Measurements from ENCODE around the gene SLC49A3. TPM values are rescaled to one million over a fixed set of nuclear protein-coding genes. Genes with fewer than 3 reads are reported as not detected.
"Not testable (repeated sequence)": the region's sequence is repeated elsewhere in the genome, so short reads cannot be mapped to it uniquely, and the experiment has no call there.

SLC49A3 gene
- total RNA-seq, 1 experiment from 2014 or later, result 2.0 TPM

DNA sequence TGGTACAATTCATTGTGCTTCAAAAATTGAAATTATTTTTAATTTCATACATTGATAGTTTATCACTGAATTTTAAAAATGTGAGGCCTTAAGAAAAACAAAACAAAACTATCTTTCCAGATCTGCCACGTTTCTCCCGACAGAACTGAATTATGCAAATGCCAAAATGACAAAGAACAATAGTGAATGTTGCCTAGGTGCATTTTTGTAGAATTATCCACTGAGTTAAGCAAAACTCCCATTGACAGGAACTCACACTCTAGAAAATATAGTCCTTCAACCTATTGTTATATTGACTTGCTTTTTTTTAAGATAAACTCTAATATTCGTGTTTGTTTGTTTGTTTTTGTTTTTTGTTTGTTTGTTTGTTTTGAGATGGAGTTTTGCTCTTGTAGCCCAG is 23.1 kb upstream of the SLC49A3 start:
- Histone ChIP-seq H3K27me3 (ENCODE audit: control insufficient read depth, insufficient read depth, low read length) (no peaks in the 10 kb centered on the region), H3K36me3 (replicated peaks; ENCODE audit: control insufficient read depth, insufficient read depth, low read length) (no peaks in the 10 kb centered on the region; the same call in 1 of the 2 replicates), H3K4me3 (ENCODE audit: insufficient read depth, low read depth, low read length) (no peak overlapping the region)
- no peak for DNase-seq

DNA sequence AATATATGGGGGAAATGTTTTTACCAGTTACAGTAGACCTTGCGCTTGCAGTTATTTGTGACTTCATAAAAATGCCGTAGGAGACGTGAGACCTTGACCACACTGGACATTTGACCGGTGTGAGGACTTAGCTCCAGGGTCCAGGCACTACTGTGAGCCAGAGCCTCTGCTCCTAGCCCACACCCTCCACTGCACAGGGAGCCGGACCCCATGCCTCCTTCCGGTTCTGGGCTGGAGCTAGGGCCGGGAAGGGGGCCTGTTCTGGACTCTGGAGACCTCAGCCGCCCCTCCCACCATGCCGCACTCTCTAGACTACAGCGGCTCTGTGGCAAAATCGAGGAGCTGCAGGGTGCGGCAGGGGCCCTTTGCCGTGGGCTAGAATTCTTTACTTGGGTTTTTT is 22.0 kb upstream of the SLC49A3 start:
- Histone ChIP-seq H3K4me3 (ENCODE audit: insufficient read depth, low read depth, low read length) (no peak overlapping the region), H3K36me3 (replicated peaks; ENCODE audit: control insufficient read depth, insufficient read depth, low read length) (no peaks in the 10 kb centered on the region; the same call in 1 of the 2 replicates), H3K27me3 (ENCODE audit: control insufficient read depth, insufficient read depth, low read length) (no peaks in the 10 kb centered on the region)
- no peak for DNase-seq

DNA sequence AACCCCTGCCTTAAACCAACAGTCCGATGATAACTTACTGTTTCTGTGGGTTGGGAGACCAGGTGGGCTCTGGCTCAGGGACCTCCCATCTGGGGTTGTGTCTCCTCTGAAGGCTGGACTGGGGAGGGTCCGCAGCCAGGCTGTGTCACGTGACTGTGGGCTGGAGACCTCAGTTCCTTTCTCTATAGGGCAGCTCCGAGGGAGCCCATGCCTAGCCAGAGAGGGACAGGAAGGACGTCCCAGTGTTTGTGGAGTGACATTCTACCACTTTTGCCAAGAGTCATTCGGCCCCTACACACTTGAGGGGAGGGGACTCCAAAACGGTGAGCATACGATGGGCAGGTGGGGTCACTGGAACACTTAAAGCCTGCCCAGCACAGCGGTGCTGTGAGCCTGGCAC is 21.2 kb upstream of the SLC49A3 start:
- Histone ChIP-seq H3K27me3 (ENCODE audit: control insufficient read depth, insufficient read depth, low read length) (no peaks in the 10 kb centered on the region), H3K4me3 (ENCODE audit: insufficient read depth, low read depth, low read length) (no peak overlapping the region), H3K36me3 (replicated peaks; ENCODE audit: control insufficient read depth, insufficient read depth, low read length) (no peaks in the 10 kb centered on the region; the same call in 1 of the 2 replicates)
- no peak for DNase-seq

DNA sequence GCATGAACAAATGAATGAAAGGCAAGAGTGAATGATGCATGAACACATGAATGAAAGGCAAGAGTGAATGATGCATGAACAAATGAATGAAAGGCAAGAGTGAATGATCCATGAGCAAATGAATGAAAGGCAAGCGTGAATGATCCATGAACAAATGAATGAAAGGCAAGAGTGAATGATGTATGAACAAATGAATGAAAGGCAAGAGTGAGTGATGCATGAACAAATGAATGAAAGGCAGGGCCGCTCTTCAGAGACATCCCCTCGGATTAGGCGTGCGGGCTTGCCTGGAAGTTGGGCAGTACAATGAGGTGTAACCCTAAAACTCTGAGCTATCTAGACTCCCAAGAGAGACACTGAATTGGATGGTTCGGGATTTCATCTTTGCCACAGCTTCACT is 20.4 kb upstream of the SLC49A3 start:
- no peaks in the 10 kb centered on the region; the same call in 1 of the 2 replicates for H3K36me3 ChIP-seq (replicated peaks; ENCODE audit: control insufficient read depth, insufficient read depth, low read length)
- no peaks in the 10 kb centered on the region for H3K27me3 ChIP-seq (ENCODE audit: control insufficient read depth, insufficient read depth, low read length)
- no peak for DNase-seq
- no peak overlapping the region for H3K4me3 ChIP-seq (ENCODE audit: insufficient read depth, low read depth, low read length)

DNA sequence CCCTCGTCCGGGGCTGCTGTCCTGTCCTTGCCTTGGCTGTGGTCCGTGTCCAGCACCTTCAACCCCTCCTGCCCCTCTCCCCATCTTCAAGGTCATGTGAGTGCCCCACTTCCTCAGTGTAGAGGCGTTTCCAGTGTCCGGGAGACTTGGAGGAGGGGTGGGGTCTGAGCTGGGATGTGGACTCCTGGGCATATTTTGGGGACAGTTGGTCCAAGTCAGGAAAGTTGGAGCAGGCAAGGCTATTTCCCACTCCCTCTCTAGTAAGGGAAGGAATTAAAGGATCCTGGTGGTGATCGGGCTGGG is 19.6 kb upstream of the SLC49A3 start:
- no peak for DNase-seq
- H3K36me3 ChIP-seq (replicated peaks; ENCODE audit: control insufficient read depth, insufficient read depth, low read length), result no peaks in the 10 kb centered on the region; the same call in 1 of the 2 replicates
- no peak overlapping the region for H3K4me3 ChIP-seq (ENCODE audit: insufficient read depth, low read depth, low read length)
- H3K27me3 ChIP-seq (ENCODE audit: control insufficient read depth, insufficient read depth, low read length), result no peaks in the 10 kb centered on the region

DNA sequence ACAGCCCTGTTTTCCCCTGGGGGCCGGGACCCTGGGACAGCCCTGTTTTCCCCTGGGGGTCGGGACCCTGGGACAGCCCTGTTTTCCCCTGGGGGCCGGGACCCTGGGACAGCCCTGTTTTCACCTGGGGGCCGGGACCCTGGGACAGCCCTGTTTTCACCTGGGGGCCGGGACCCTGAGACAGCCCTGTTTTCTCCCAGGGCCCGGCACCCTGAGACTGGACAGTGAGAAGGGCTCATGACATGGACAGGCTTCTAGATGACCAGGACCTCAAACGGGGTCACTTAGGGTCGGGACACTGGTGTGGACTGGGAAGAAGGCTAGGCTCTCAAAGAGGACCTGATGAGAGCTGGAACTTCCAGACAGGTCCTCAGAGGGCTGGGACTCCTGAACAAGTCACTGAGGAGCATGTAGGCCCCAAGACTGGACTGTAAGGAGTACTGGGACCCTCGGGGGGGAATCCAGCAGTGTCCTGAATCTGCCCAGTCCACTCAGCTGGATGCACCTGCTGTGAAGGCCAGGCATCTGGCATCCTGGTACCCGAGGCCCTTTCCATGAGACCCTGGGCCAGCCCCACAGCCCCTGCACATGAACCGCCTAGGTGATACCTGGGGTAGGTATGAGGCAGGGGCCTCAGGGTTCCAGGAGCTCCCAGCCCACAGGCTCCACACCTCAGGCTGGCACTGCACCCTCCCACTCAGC is 19.1 kb upstream of the SLC49A3 start:
- H3K36me3 ChIP-seq (replicated peaks; ENCODE audit: control insufficient read depth, insufficient read depth, low read length), result no peaks in the 10 kb centered on the region; the same call in 1 of the 2 replicates
- no peak overlapping the region for H3K4me3 ChIP-seq (ENCODE audit: insufficient read depth, low read depth, low read length)
- H3K27me3 ChIP-seq (ENCODE audit: control insufficient read depth, insufficient read depth, low read length), result no peaks in the 10 kb centered on the region
- no peak for DNase-seq

DNA sequence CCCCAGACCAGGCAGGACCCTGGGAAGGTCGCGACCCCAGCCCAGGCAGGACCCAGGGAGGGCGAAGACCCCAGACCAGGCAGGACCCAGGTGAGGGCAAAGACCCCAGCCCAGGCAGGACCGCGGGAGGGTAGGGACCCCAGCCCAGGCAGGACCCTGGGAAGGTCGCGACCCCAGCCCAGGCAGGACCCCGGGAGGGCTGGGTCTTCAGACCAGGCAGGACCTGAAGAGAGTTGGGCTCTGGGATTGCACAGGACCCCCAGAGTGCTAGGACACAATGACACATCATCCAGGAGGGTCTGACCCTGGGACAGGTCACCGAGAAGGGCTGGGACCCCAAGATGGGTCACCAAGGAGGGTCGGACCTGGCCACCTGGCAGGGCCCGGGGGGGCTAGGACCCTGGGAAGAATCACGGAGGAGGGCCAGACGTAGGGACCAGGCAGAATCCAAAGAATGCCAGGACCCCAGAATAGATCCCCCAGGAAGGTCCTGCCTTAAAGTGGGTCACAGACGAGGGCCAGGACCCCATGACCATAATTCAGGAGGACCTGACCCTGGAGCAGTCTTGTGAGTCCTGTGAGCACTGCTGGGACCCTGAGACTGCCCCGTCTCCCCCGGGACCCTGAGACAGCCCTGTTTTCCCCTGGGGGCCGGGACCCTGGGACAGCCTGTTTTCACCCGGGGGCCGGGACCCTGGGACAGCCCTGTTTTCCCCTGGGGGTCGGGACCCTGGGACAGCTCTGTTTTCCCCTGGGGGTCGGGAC is 18.1 kb upstream of the SLC49A3 start:
- Histone ChIP-seq H3K36me3 (replicated peaks; ENCODE audit: control insufficient read depth, insufficient read depth, low read length) (no peaks in the 10 kb centered on the region; the same call in 1 of the 2 replicates), H3K4me3 (ENCODE audit: insufficient read depth, low read depth, low read length) (peak overlapping the region; percentile 19), H3K27me3 (ENCODE audit: control insufficient read depth, insufficient read depth, low read length) (no peaks in the 10 kb centered on the region)
- no peak for DNase-seq

DNA sequence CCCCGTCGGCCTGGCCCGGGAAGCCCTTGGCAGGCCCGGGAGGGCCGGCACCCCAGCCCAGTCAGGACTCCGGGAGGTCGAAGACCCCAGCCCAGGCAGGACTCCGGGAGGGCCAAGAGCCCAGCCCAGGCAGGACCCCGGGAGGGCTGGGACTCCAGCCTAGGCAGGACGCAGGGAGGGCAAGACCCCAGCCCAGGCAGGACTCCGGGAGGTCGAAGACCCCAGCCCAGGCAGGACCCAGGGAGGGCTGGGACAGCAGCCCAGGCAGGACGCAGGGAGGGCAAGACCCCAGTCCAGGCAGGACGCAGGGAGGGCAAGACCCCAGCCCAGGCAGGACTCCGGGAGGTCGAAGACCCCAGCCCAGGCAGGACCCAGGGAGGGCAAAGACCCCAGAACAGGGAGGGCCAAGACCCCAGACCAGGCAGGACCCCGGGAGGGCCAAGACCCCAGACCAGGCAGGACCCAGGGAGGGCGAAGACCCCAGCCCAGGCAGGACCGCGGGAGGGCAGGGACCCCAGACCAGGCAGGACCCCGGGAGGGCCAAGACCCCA is 17.2 kb upstream of the SLC49A3 start:
- not testable (repeated sequence) for H3K27me3 ChIP-seq (ENCODE audit: control insufficient read depth, insufficient read depth, low read length); H3K36me3 ChIP-seq (replicated peaks; ENCODE audit: control insufficient read depth, insufficient read depth, low read length); DNase-seq
- H3K4me3 ChIP-seq (ENCODE audit: insufficient read depth, low read depth, low read length), result peak overlapping the region; percentile 83

DNA sequence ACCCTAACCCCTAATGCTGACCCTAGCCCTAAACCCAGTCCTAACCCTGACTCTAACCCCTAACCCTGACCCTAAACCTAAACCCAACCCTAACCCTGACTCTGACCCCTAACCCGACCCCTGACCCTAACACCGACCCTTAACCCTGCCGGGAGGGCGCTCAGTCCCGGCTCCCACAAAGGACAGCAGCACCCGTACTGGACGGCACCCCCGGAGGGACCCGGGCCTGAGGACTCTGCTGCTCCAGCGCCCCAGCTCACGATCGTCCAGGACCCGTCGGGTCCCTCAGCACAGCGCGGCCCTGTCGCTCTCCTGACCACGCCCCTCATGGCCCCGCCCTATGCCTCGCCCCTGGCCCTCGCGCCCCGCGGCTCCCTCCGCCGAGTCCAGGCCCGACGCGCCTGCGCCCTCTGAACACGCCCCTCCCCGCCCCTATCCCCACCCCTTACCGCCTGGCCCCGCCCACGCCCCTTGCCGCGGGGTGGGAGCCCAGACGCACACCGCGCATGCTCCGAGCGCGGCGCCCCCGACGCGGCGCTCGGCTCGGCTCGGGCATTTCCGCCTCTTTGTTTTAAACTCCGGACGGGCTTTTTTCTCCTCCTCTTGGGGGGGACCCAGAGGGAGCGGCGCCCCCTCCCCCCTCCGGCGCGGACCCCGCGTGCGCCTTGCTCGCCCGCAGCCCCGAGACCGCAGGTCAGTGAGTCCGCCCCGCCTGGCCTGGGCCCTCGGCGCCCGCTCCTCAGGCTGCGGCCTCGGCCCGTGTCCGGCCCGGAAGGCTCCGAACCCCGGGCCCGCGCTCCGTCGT is 16.5 kb upstream of the SLC49A3 start, which contains the start of gene PCGF3:
Gene PCGF3 (plus strand): TSS at position 555 of the 805 bp plus-strand sequence. CDS start 27,849 bp downstream, outside the sequence.
- peak; percentile 100 for DNase-seq
- Histone ChIP-seq H3K36me3 (replicated peaks; ENCODE audit: control insufficient read depth, insufficient read depth, low read length) (no peaks in the 10 kb centered on the region; the same call in 1 of the 2 replicates), H3K27me3 (ENCODE audit: control insufficient read depth, insufficient read depth, low read length) (no peaks in the 10 kb centered on the region), H3K4me3 (ENCODE audit: insufficient read depth, low read depth, low read length) (peak within 1 kb of the TSS; percentile 83)

DNA sequence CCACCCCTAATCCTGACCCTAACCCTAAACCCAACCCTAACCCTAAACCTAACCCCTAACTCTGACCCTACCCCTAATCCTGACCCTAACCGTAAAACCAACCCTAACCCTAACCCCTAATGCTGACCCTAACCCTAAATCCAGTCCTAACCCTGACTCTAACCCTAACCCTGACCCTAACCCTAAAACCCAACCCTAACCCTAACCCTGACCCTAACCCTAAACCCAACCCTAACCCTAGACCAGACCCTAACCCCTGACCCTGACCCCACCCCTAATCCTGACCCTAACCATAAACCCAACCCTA is 16.0 kb upstream of the SLC49A3 start:
- H3K36me3 ChIP-seq (replicated peaks; ENCODE audit: control insufficient read depth, insufficient read depth, low read length), result no peaks in the 10 kb centered on the region; the same call in 1 of the 2 replicates
- peak overlapping the region; percentile 28; the same call in 1 of the 2 replicates for H3K4me3 ChIP-seq (ENCODE audit: insufficient read depth, low read depth, low read length)
- no peak for DNase-seq
- H3K27me3 ChIP-seq (ENCODE audit: control insufficient read depth, insufficient read depth, low read length), result no peaks in the 10 kb centered on the region

DNA sequence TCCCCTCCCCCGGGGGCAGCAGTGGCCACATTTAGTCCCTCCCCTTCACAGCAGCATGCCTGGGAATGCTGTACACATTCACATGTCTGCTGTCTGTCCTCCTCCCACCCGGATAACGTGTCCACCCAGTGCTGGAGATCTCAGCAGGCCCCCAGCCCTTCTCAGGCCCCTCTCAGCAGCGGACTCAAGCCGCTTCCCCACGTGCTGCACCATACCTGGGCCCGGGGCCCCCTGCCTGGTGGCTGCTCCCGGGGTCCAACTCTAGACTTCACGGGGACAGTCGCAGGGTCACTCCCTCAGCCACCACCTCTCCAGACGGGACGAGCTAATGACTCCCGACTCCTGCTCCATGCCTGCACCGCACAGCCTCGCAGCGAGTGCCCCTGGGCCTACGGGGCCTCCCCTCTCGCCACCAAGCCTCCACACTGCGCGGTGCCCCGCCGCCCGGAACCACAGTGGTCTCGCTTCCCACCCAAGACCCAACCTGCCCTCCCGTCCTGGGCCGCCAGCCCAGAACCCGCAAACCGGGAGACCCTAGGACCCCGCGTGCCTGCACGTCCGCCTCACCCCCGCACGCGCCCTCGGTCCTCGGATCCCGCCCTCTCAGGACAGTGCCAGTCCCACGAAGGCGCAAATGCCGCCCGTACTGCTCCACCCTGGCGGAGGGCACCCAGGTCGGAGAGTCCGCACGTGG is 15.4 kb upstream of the SLC49A3 start:
- no peak for DNase-seq
- no peaks in the 10 kb centered on the region; the same call in 1 of the 2 replicates for H3K36me3 ChIP-seq (replicated peaks; ENCODE audit: control insufficient read depth, insufficient read depth, low read length)
- H3K27me3 ChIP-seq (ENCODE audit: control insufficient read depth, insufficient read depth, low read length), result no peaks in the 10 kb centered on the region
- no peak overlapping the region for H3K4me3 ChIP-seq (ENCODE audit: insufficient read depth, low read depth, low read length)

DNA sequence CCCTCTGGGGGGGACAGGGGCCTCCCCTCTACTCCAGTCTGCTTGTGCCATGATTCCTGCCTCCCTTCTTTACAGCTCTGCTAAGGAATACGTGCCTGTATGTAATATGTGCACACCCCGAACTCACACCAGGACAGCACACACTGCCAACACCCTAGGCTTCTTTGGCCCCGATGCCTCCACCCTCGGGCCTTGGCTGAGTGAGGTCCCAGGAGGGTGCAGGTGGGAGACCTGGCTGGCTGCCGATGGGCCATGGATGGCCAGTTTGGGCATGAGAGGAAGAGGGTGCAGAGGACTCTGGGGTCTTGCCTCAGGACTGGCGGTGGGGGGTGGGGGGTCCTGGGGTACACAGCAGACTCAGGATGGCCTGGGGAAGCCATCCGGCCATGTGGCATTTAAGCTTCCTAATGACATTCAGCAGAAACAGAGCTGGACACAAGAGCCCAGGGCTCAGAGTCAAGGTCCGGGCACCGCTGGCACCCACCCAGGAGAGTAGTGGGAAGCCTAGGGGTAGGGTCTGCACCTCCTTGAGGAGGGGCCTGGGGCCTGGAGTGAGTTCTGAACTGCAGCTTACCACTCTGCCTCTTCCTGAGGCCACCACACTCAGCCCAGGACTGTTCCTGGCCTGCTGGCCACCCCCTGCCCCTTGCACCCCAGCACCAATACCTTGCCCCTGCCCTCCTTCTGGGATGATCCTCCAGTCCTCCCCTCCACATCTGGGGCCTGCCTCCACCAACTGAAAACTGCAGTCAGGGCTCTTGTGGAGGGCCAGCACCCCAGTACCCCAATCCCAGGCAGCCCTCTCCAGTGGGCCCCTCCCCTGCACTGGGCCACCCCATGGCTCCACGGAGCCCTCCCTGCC is 14.6 kb upstream of the SLC49A3 start:
- no peaks in the 10 kb centered on the region for H3K27me3 ChIP-seq (ENCODE audit: control insufficient read depth, insufficient read depth, low read length)
- no peak for DNase-seq

DNA sequence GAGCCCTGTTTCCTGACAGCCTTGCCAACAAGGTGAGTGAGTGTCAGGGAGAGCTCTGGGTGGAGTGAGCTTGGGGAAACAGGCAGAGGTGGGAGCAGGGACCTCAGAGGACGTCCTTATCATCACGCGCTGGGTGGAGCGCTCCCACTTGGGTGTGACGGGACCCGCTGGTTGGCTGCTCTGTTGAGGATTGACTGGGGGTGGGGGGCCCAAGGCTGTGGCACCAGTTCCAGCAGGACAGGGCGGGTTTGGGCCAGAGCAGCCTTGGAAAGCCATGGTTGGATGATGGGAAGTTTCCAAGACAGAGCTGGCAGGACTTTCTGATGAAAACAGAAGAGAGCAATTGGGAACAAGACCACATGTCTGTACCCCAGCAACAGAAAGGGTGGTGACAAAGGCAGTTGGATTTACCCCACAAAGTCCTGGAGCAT is 13.7 kb upstream of the SLC49A3 start:
- no peaks in the 10 kb centered on the region for H3K27me3 ChIP-seq (ENCODE audit: control insufficient read depth, insufficient read depth, low read length)
- H3K36me3 ChIP-seq (replicated peaks; ENCODE audit: control insufficient read depth, insufficient read depth, low read length), result no peaks in the 10 kb centered on the region
- no peak for DNase-seq
- no peak overlapping the region for H3K4me3 ChIP-seq (ENCODE audit: insufficient read depth, low read depth, low read length)

More for the DNA sequence above, 14.6 kb upstream of the SLC49A3 start:
- H3K4me3 ChIP-seq (ENCODE audit: insufficient read depth, low read depth, low read length), result no peak overlapping the region
- no peaks in the 10 kb centered on the region; the same call in 1 of the 2 replicates for H3K36me3 ChIP-seq (replicated peaks; ENCODE audit: control insufficient read depth, insufficient read depth, low read length)

Data from H7 (cell line).